ENCODE data around the gene ZSWIM9.

DNA sequence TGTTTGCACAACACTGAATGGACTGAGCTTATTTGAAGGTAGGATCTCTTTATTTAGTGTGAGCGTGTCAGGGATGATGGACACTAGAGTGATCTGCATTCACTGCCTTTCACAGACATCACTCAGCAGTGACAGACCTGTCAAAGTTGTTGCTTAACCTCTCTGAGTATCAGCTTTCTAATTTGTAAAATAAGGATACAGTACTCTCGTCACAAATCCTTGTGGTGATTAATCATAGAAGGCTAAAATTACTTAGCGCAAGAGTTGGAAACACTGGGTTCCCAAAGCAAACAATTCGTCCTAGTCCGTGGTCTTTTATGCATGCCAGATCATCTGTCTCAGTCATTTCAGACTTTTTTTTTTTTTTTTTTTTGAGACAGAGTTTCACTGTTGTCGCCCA is 68.6 kb downstream of the ZSWIM9 start:
- TF ChIP-seq, protein P1, sequence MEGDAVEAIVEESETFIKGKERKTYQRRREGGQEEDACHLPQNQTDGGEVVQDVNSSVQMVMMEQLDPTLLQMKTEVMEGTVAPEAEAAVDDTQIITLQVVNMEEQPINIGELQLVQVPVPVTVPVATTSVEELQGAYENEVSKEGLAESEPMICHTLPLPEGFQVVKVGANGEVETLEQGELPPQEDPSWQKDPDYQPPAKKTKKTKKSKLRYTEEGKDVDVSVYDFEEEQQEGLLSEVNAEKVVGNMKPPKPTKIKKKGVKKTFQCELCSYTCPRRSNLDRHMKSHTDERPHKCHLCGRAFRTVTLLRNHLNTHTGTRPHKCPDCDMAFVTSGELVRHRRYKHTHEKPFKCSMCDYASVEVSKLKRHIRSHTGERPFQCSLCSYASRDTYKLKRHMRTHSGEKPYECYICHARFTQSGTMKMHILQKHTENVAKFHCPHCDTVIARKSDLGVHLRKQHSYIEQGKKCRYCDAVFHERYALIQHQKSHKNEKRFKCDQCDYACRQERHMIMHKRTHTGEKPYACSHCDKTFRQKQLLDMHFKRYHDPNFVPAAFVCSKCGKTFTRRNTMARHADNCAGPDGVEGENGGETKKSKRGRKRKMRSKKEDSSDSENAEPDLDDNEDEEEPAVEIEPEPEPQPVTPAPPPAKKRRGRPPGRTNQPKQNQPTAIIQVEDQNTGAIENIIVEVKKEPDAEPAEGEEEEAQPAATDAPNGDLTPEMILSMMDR (IDR thresholded peaks at IDR 0.05), result no peak
- TF ChIP-seq CHD2 (IDR thresholded peaks at IDR 0.05; ENCODE audit: low read length, partially characterized antibody) (no peak), RAD21 (IDR thresholded peaks at IDR 0.05; ENCODE audit: low read length) (no peak), YY1 (IDR thresholded peaks at IDR 0.05; ENCODE audit: low read depth) (no peak)
- TF ChIP-seq, protein P2, sequence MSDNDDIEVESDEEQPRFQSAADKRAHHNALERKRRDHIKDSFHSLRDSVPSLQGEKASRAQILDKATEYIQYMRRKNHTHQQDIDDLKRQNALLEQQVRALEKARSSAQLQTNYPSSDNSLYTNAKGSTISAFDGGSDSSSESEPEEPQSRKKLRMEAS (IDR thresholded peaks at IDR 0.05; ENCODE audit: low read depth), result no peak
- TF ChIP-seq, protein P3, sequence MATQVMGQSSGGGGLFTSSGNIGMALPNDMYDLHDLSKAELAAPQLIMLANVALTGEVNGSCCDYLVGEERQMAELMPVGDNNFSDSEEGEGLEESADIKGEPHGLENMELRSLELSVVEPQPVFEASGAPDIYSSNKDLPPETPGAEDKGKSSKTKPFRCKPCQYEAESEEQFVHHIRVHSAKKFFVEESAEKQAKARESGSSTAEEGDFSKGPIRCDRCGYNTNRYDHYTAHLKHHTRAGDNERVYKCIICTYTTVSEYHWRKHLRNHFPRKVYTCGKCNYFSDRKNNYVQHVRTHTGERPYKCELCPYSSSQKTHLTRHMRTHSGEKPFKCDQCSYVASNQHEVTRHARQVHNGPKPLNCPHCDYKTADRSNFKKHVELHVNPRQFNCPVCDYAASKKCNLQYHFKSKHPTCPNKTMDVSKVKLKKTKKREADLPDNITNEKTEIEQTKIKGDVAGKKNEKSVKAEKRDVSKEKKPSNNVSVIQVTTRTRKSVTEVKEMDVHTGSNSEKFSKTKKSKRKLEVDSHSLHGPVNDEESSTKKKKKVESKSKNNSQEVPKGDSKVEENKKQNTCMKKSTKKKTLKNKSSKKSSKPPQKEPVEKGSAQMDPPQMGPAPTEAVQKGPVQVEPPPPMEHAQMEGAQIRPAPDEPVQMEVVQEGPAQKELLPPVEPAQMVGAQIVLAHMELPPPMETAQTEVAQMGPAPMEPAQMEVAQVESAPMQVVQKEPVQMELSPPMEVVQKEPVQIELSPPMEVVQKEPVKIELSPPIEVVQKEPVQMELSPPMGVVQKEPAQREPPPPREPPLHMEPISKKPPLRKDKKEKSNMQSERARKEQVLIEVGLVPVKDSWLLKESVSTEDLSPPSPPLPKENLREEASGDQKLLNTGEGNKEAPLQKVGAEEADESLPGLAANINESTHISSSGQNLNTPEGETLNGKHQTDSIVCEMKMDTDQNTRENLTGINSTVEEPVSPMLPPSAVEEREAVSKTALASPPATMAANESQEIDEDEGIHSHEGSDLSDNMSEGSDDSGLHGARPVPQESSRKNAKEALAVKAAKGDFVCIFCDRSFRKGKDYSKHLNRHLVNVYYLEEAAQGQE (IDR thresholded peaks at IDR 0.05; ENCODE audit: low read depth, low read length), result no peak

Data from SK-N-SH (cell line).